HEK293T (cell line): ENCODE results near the gene LRR1.

Source experiments
- ARNT ChIP-seq: fragments of 450-650 bp; IDR thresholded peaks from 2 replicates; pipeline ENCODE4 v1.6.1; 2017; ENCODE audit warnings: mild to moderate bottlenecking
- BHLHE40 ChIP-seq: fragments of 450-650 bp; IDR thresholded peaks from 2 replicates; pipeline ENCODE4 v1.6.1; 2016; ENCODE audit warnings: mild to moderate bottlenecking, moderate library complexity, borderline replicate concordance
- ELF4 ChIP-seq: fragments of 450-650 bp; IDR thresholded peaks from 2 replicates; pipeline ENCODE4 v1.6.1; 2017; ENCODE audit warnings: antibody characterized with exemption
- FOXM1 ChIP-seq: fragments of 450-650 bp; IDR thresholded peaks from 2 replicates; pipeline ENCODE4 v1.6.1; 2017; ENCODE audit warnings: mild to moderate bottlenecking, borderline replicate concordance
- HDGF ChIP-seq: fragments of 450-650 bp; IDR thresholded peaks from 2 replicates; pipeline ENCODE4 v1.6.1; 2017; ENCODE audit warnings: antibody characterized with exemption, borderline replicate concordance
- LEF1 ChIP-seq: fragments of 450-650 bp; IDR thresholded peaks from 2 replicates; pipeline ENCODE4 v1.6.1; 2017; ENCODE audit warnings: mild to moderate bottlenecking, borderline replicate concordance
- SP1 ChIP-seq: fragments of 450-650 bp; IDR thresholded peaks from 2 replicates; pipeline ENCODE4 v1.6.1; 2017
- TARDBP ChIP-seq: fragments of 450-650 bp; IDR thresholded peaks from 2 replicates; pipeline ENCODE4 v1.6.1; 2016
- ZNF384 ChIP-seq: fragments of 450-650 bp; IDR thresholded peaks from 2 replicates; pipeline ENCODE4 v1.6.1; 2016

- TF ChIP-seq FOXM1 (no peak), ARNT (no peak), ELF4 (no peak), ZNF384 (no peak), BHLHE40 (no peak), TARDBP (no peak), HDGF (no peak), LEF1 (no peak), SP1 (no peak)
Measured at GRCh38 chr14:49581209-49582112, 17.3 kb upstream of the LRR1 start.
